Vagina (tissue), 2 donors: ENCODE measurements around the gene NEDD4L. TPM values are rescaled to one million over a fixed set of nuclear protein-coding genes. Genes with fewer than 3 reads are reported as not detected.

ENCODE experiments used
- DNase-seq, 2 donors: peaks; one replicate each; pipeline ENCODE4 v3.0.0-alpha.2; 2017; ENCODE audit errors: extremely low spot score in 2 of 2
- H3K27ac ChIP-seq: fragments of 200-600 bp; sonication (generic); one replicate; pipeline ENCODE4 v1.5.1; 2019
- H3K27me3 ChIP-seq: fragments of 200-600 bp; sonication (generic); one replicate; pipeline ENCODE4 v1.5.1; 2019
- H3K36me3 ChIP-seq, 2 donors: fragments of 200-600 bp; sonication (generic); one replicate each; pipeline ENCODE4 v1.5.1; 2017 to 2019
- H3K4me1 ChIP-seq: fragments of 200-600 bp; sonication (generic); one replicate; pipeline ENCODE4 v1.5.1; 2019
- H3K4me3 ChIP-seq, 2 donors: fragments of 200-600 bp; sonication (generic); 1 replicate in 1 of 2; 2 replicates in 1 of 2; pipeline ENCODE4 v1.5.1; 2016 to 2019
- H3K9me3 ChIP-seq: fragments of 200-600 bp; sonication (generic); one replicate; pipeline ENCODE4 v1.5.1; 2019
- CTCF ChIP-seq, 3 experiments: fragments of 450-650 bp in 2 of 3; fragments of 200-600 bp in 1 of 3; sonication (generic) in 1 of 3; IDR thresholded peaks; one replicate each; pipeline ENCODE4 v1.5.1; 2017 to 2019; ENCODE audit warnings: antibody characterized with exemption in 3 of 3, mild to moderate bottlenecking in 2 of 3, moderate library complexity in 2 of 3
- POLR2A ChIP-seq, 2 donors: fragments of 450-650 bp; IDR thresholded peaks; one replicate each; pipeline ENCODE4 v1.6.1; 2017; ENCODE audit warnings: antibody characterized with exemption in 2 of 2, mild to moderate bottlenecking in 2 of 2, moderate library complexity in 2 of 2
- POLR2AphosphoS5 ChIP-seq, 2 donors: sonication (generic); formaldehyde crosslinking; IDR thresholded peaks; one replicate each; pipeline ENCODE4 v1.9.0; 2017; ENCODE audit warnings: antibody characterized with exemption in 2 of 2, mild to moderate bottlenecking in 2 of 2, low read depth in 1 of 2; ENCODE audit not compliant: insufficient read depth in 1 of 2
- intact Hi-C: fragments of 100-400 bp; cut with DNase I; formaldehyde crosslinking; loops from one replicate; pipeline ENCODE4 v1.15.1; 2023
- total RNA-seq: library from RNA; depleted of rRNA; stranded (reverse); fragments of >200 nt; gene quantifications from one replicate; pipeline ENCODE4 v1.2.3, GENCODE V29; 2016

NEDD4L gene
- total RNA-seq, 1 donor from 2014 or later = 42.2 TPM

GRCh38 chr18:58033216-58033615 lies 10.8 kb upstream of the NEDD4L start:
- no peak for TF ChIP-seq POLR2AphosphoS5 (IDR thresholded peaks at IDR 0.05; ENCODE audit: insufficient read depth in 1 of 2, low read depth in 1 of 2)
- no peak for TF ChIP-seq CTCF (IDR thresholded peaks at IDR 0.05)
- TF ChIP-seq POLR2A (IDR thresholded peaks at IDR 0.05) = no peak
- H3K4me1 ChIP-seq = no peaks in the 10 kb centered on the region
- H3K9me3 ChIP-seq = no peaks in the 10 kb centered on the region
- H3K27me3 ChIP-seq = no peaks in the 10 kb centered on the region
- H3K36me3 ChIP-seq = no peaks in the 10 kb centered on the region
- no peak overlapping the region for H3K27ac ChIP-seq
- intact Hi-C loops = no loop called here
- DNase-seq = no peak
- H3K4me3 ChIP-seq = no peak overlapping the region

GRCh38 chr18:58034370-58034769 lies 9.7 kb upstream of the NEDD4L start:
- no peaks in the 10 kb centered on the region for H3K4me1 ChIP-seq
- H3K27me3 ChIP-seq = no peaks in the 10 kb centered on the region

GRCh38 chr18:58037163-58037562 lies 6.9 kb upstream of the NEDD4L start:
- Histone ChIP-seq H3K27me3 (no peaks in the 10 kb centered on the region), H3K4me3 (no peak overlapping the region), H3K36me3 (no peaks in the 10 kb centered on the region), H3K4me1 (no peaks in the 10 kb centered on the region), H3K27ac (no peak overlapping the region), H3K9me3 (no peaks in the 10 kb centered on the region)
- TF ChIP-seq CTCF (IDR thresholded peaks at IDR 0.05) = no peak
- no peak for TF ChIP-seq POLR2A (IDR thresholded peaks at IDR 0.05)
- TF ChIP-seq POLR2AphosphoS5 (IDR thresholded peaks at IDR 0.05; ENCODE audit: insufficient read depth in 1 of 2, low read depth in 1 of 2) = no peak
- intact Hi-C loops = no loop called here
- no peak for DNase-seq

More at GRCh38 chr18:58034370-58034769, 9.7 kb upstream of the NEDD4L start:
- intact Hi-C loops = no loop called here
- no peaks in the 10 kb centered on the region for H3K36me3 ChIP-seq
- no peak overlapping the region for H3K27ac ChIP-seq
- H3K9me3 ChIP-seq = no peaks in the 10 kb centered on the region
- DNase-seq = no peak
- no peak for TF ChIP-seq POLR2A (IDR thresholded peaks at IDR 0.05)
- no peak for TF ChIP-seq POLR2AphosphoS5 (IDR thresholded peaks at IDR 0.05; ENCODE audit: insufficient read depth in 1 of 2, low read depth in 1 of 2)
- no peak for TF ChIP-seq CTCF (IDR thresholded peaks at IDR 0.05)
- H3K4me3 ChIP-seq = no peak overlapping the region

GRCh38 chr18:58038063-58038462 lies 6.0 kb upstream of the NEDD4L start:
- no peak for DNase-seq
- no peak overlapping the region for H3K4me3 ChIP-seq
- H3K27me3 ChIP-seq = no peaks in the 10 kb centered on the region
- no peaks in the 10 kb centered on the region for H3K9me3 ChIP-seq
- peaks cover 4% of the 10 kb centered on the region for H3K4me1 ChIP-seq
- H3K27ac ChIP-seq = no peak overlapping the region
- TF ChIP-seq CTCF (IDR thresholded peaks at IDR 0.05) = no peak
- TF ChIP-seq POLR2A (IDR thresholded peaks at IDR 0.05) = no peak
- TF ChIP-seq POLR2AphosphoS5 (IDR thresholded peaks at IDR 0.05; ENCODE audit: insufficient read depth in 1 of 2, low read depth in 1 of 2) = no peak
- no peaks in the 10 kb centered on the region for H3K36me3 ChIP-seq
- intact Hi-C loops = no loop called here

GRCh38 chr18:58041633-58042032 lies 2.4 kb upstream of the NEDD4L start:
- DNase-seq = no peak
- H3K4me1 ChIP-seq = peaks cover 25% of the 10 kb centered on the region
- H3K9me3 ChIP-seq = no peaks in the 10 kb centered on the region
- no peaks in the 10 kb centered on the region for H3K36me3 ChIP-seq
- intact Hi-C loops = no loop called here
- TF ChIP-seq CTCF (IDR thresholded peaks at IDR 0.05) (no peak), POLR2AphosphoS5 (IDR thresholded peaks at IDR 0.05; ENCODE audit: insufficient read depth in 1 of 2, low read depth in 1 of 2) (no peak), POLR2A (IDR thresholded peaks at IDR 0.05) (no peak)
- H3K4me3 ChIP-seq = no peak overlapping the region
- no peak overlapping the region for H3K27ac ChIP-seq
- H3K27me3 ChIP-seq = no peaks in the 10 kb centered on the region
